Kidney (tissue), 14 donors: ENCODE measurements around the gene HTT. TPM values are rescaled to one million over a fixed set of nuclear protein-coding genes. Genes with fewer than 3 reads are reported as not detected.

Experiments
- DNase-seq, 5 donors: peaks; one replicate each; pipeline ENCODE4 v3.0.0-alpha.2; 2013 to 2020
- FAIRE-seq: peaks from 2 replicates; lab custom pipeline; 2012; peaks lifted over from hg19 to GRCh38; lab: Jason Lieb, UNC
- H3K27ac ChIP-seq, 2 donors: one replicate each; pipeline ENCODE4 v1.7.0; 2013; ENCODE audit warnings: low read depth in 2 of 2, low read length in 2 of 2, inconsistent platforms in 1 of 2
- H3K27me3 ChIP-seq: one replicate; pipeline ENCODE4 v1.7.1; 2013; ENCODE audit warnings: low read length, inconsistent platforms; ENCODE audit not compliant: control insufficient read depth, insufficient read depth
- H3K36me3 ChIP-seq, 3 donors: one replicate each; pipeline versions ENCODE4 v1.7.0 to v1.7.1; 2013; ENCODE audit warnings: low read length in 3 of 3, control low read depth in 1 of 3, inconsistent platforms in 1 of 3; ENCODE audit not compliant: insufficient read depth in 3 of 3, control insufficient read depth in 2 of 3
- H3K4me1 ChIP-seq, 3 donors: one replicate each; pipeline versions ENCODE4 v1.7.0 to v1.7.1; 2013; ENCODE audit warnings: low read length in 3 of 3, inconsistent platforms in 1 of 3, low read depth in 1 of 3; ENCODE audit not compliant: control insufficient read depth in 2 of 3, insufficient read depth in 2 of 3
- H3K4me3 ChIP-seq, 3 donors: one replicate each; pipeline versions ENCODE4 v1.7.0 to v1.8.1; 2013; ENCODE audit warnings: low read length in 3 of 3, control low read depth in 1 of 3, inconsistent platforms in 1 of 3
- H3K9ac ChIP-seq, 3 donors: one replicate each; pipeline versions ENCODE4 v1.7.0 to v1.7.1; 2013; ENCODE audit warnings: low read length in 3 of 3, control low read depth in 1 of 3, inconsistent platforms in 1 of 3
- H3K9me3 ChIP-seq, 3 donors: one replicate each; pipeline versions ENCODE4 v1.7.0 to v1.7.1; 2013; ENCODE audit warnings: low read length in 3 of 3, control low read depth in 1 of 3, inconsistent platforms in 1 of 3; ENCODE audit not compliant: control insufficient read depth in 2 of 3, insufficient read depth in 1 of 3
- CTCF ChIP-seq: IDR thresholded peaks from 3 replicates; pipeline ENCODE4 v1.5.1; 2012; ENCODE audit warnings: mild to moderate bottlenecking, moderate library complexity, borderline replicate concordance; ENCODE audit not compliant: insufficient read depth; ENCODE audit errors: extremely low read depth
- intact Hi-C: fragments of 100-400 bp; cut with DNase I; formaldehyde crosslinking; loops from one replicate; pipeline ENCODE4 v1.11.1; 2022
- polyA plus RNA-seq: library from polyadenylated mRNA; stranded (reverse); fragments of 350-450 nt; fragmentation: Illumina TruSeq; extraction: RNeasy Lipid Tissue Mini Kit (QIAGEN cat#74804); gene quantifications from one replicate; pipeline ENCODE4 v1.2.3, GENCODE V29; 2014; ENCODE audit warnings: low read depth, low replicate concordance; ENCODE audit not compliant: insufficient read depth
- total RNA-seq: library from RNA; stranded (reverse); fragmentation: NEBNext Ultra II Directional; extraction: Animal tissue kit (Norgen Biotek cat#: 25700); gene quantifications from one replicate; pipeline ENCODE4 v1.2.1, GENCODE V29; 2021
- donor health status: control.
- donor health status: control.
- donor health status: control.
- donor health status: control.
- donor health status: control.
- donor health status: DM: yes; HTN: yes; CAD: no.
- donor health status: Normal renal cell carcinoma (clear cell type).

HTT gene
- total and polyA plus RNA-seq, 2 donors from 2014 or later, result 7.2 to 64.0 TPM

- H3K27ac ChIP-seq, result no peak overlapping the region
- no peaks in the 10 kb centered on the region for H3K9me3 ChIP-seq
- peaks cover 0 to 3% (median 0%) of the 10 kb centered on the region in 3 donors for H3K36me3 ChIP-seq
- no peak overlapping the region for H3K4me3 ChIP-seq
- DNase-seq (no peak), FAIRE-seq (no peak)
- TF ChIP-seq CTCF, result no peak
- no peaks in the 10 kb centered on the region for H3K27me3 ChIP-seq
- intact Hi-C loops, result no loop called here
- H3K9ac ChIP-seq, result no peak overlapping the region
- H3K4me1 ChIP-seq, result peaks cover 0 to 2% (median 0%) of the 10 kb centered on the region in 3 donors
Observed at GRCh38 chr4:3245676-3246075, 171.2 kb downstream of the HTT start.

- DNase-seq, result no peak
- Histone ChIP-seq H3K4me1 (peaks cover 0 to 6% (median 2%) of the 10 kb centered on the region in 3 donors), H3K9ac (no peak overlapping the region), H3K27ac (no peak overlapping the region), H3K4me3 (no peak overlapping the region), H3K27me3 (no peaks in the 10 kb centered on the region), H3K9me3 (no peaks in the 10 kb centered on the region), H3K36me3 (no peaks in the 10 kb centered on the region)
- intact Hi-C loops, result no loop called here
- TF ChIP-seq CTCF, result no peak
- no peak for FAIRE-seq
Observed at GRCh38 chr4:3246458-3247398, 172.2 kb downstream of the HTT start.

- DNase-seq, result no peak
- Histone ChIP-seq H3K4me3 (no peak overlapping the region), H3K27ac (no peak overlapping the region), H3K27me3 (no peaks in the 10 kb centered on the region), H3K9me3 (no peaks in the 10 kb centered on the region), H3K4me1 (peaks cover 0 to 6% (median 2%) of the 10 kb centered on the region in 3 donors), H3K9ac (no peak overlapping the region), H3K36me3 (no peaks in the 10 kb centered on the region)
- no peak for FAIRE-seq
- intact Hi-C loops, result no loop called here
- TF ChIP-seq CTCF, result no peak
Observed at GRCh38 chr4:3247399-3248177, 173.1 kb downstream of the HTT start.
